Endothelial cell (in vitro differentiated cells): Measurements from ENCODE around the gene MTA1. TPM values are rescaled to one million over a fixed set of nuclear protein-coding genes. Genes with fewer than 3 reads are reported as not detected.

Source experiments
- DNase-seq: peaks from one replicate; pipeline ENCODE4 v3.0.0; 2021; ENCODE audit warnings: low spot score
- H3K27ac Mint-ChIP-seq: one replicate; pipeline ENCODE4 v1.8.0; 2021; ENCODE audit warnings: mixed read lengths, inconsistent platforms; ENCODE audit not compliant: unreplicated experiment
- H3K27me3 Mint-ChIP-seq: one replicate; pipeline ENCODE4 v1.8.0; 2021; ENCODE audit warnings: mild to moderate bottlenecking, moderate library complexity, mixed read lengths, inconsistent platforms; ENCODE audit not compliant: unreplicated experiment
- H3K36me3 Mint-ChIP-seq: one replicate; pipeline ENCODE4 v1.8.0; 2021; ENCODE audit warnings: mild to moderate bottlenecking, low read depth, mixed read lengths, inconsistent platforms; ENCODE audit not compliant: unreplicated experiment
- H3K4me1 Mint-ChIP-seq: one replicate; pipeline ENCODE4 v1.8.0; 2021; ENCODE audit warnings: mild to moderate bottlenecking, mixed read lengths, inconsistent platforms; ENCODE audit not compliant: unreplicated experiment
- H3K4me3 Mint-ChIP-seq: one replicate; pipeline ENCODE4 v1.8.0; 2021; ENCODE audit warnings: mild to moderate bottlenecking, mixed read lengths, inconsistent platforms; ENCODE audit not compliant: unreplicated experiment
- H3K9me3 Mint-ChIP-seq: one replicate; pipeline ENCODE4 v1.8.0; 2021; ENCODE audit warnings: mixed read lengths, inconsistent platforms; ENCODE audit not compliant: unreplicated experiment
- total RNA-seq: library from RNA; stranded (reverse); fragmentation: NEBNext Ultra II Directional; extraction: Animal tissue kit (Norgen Biotek cat#: 25700); gene quantifications from one replicate; pipeline ENCODE4 v1.2.1, GENCODE V29; 2021; ENCODE audit not compliant: unreplicated experiment
- TF ChIP-seq, protein P1 (sequence below): fragments of 200-600 bp; sonication (generic); IDR thresholded peaks from one replicate; pipeline ENCODE4 v1.5.0; 2021; ENCODE audit warnings: antibody characterized with exemption; ENCODE audit not compliant: unreplicated experiment

Gene MTA1
- total RNA-seq, 1 donor from 2014 or later: 150 TPM

DNA sequence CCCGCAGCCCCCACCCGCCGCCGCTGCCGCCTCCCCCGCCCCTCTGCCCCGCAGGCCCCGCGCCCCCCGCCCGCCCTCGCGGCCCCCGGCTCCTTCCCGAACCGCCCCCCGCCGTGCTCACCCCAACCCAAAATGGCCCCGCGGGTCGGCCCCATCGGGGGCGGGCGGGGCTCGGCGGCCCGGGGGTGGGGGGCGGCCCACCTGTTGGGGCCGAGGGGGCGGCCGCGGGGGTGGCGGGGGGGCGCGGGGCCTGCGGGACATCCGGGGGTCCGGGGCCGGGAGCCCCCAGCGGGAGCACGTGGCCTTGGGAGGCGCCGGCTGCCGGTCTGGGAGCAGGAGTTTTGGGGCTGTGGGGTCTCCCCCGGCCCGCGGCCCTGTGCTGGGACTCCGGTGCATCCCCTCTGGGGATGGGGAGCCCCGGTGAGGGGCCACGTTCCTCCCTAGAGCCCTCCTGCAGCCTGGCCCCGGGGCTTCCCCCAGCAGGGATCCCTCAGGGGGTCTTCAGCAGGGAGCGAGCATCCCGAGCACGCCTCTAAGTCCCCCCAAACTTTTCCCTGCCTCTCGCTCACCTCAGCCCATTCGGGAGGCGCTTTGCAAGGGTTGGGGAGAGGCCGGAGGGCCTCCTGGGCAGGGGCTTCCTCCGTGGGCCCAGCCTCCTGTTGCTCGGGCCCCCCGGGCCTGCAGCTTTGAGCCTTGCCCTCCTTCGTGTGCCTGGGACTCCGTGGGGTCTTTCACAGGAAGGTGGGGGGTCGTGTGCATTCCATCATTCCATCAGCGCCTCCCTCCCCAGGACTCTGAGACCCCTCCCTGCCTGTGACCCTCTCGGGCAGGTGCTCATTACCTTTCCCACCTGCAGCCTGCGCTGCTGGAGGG is 710 bp downstream of the MTA1 start:
- Mint-ChIP-seq H3K27ac (peak overlapping the region; percentile 61), H3K9me3 (no peaks in the 10 kb centered on the region), H3K27me3 (peaks cover 14% of the 10 kb centered on the region), H3K4me3 (peak overlapping the region; percentile 95), H3K4me1 (peaks cover 9% of the 10 kb centered on the region), H3K36me3 (no peaks in the 10 kb centered on the region)
- TF ChIP-seq, protein P1, sequence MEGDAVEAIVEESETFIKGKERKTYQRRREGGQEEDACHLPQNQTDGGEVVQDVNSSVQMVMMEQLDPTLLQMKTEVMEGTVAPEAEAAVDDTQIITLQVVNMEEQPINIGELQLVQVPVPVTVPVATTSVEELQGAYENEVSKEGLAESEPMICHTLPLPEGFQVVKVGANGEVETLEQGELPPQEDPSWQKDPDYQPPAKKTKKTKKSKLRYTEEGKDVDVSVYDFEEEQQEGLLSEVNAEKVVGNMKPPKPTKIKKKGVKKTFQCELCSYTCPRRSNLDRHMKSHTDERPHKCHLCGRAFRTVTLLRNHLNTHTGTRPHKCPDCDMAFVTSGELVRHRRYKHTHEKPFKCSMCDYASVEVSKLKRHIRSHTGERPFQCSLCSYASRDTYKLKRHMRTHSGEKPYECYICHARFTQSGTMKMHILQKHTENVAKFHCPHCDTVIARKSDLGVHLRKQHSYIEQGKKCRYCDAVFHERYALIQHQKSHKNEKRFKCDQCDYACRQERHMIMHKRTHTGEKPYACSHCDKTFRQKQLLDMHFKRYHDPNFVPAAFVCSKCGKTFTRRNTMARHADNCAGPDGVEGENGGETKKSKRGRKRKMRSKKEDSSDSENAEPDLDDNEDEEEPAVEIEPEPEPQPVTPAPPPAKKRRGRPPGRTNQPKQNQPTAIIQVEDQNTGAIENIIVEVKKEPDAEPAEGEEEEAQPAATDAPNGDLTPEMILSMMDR: no peak
- DNase-seq: no peak

DNA sequence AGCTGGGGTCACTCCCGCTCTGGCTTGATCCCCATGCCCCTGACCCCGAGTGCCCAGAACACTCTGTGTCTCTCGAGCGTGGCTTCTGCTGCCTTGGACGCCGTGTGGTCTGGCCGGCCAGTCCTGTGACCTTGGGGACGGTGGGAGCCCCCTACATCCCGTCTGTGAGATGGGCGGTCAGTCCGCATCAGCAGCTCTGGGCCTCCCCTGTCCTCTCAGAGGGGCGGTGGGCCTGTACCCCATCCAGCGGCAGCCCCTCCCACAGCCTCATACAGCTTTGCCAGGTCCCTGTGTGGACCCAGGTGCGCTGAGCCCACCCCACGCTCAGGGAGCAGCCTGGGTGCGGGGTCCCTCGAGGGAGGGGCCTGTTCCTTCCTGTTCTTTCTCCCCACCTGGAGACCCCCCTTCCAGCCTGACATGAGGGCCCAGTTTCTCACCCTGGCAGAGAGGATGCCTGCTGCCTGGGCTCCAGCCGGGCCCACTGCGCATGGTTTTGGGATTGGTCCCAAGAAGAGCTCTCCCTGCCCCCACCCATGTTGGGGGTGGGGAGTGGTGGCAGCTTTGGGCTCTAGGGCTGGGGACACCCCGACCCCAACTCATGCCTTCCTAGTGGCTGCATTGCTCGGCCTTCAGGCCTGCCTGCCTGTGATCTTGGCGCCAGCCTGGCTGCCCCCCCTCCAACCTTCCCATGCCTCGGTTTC is 1.5 kb downstream of the MTA1 start:
- Mint-ChIP-seq H3K36me3 (no peaks in the 10 kb centered on the region), H3K27ac (peak overlapping the region; percentile 61), H3K27me3 (peaks cover 14% of the 10 kb centered on the region), H3K9me3 (no peaks in the 10 kb centered on the region), H3K4me3 (peak overlapping the region; percentile 95), H3K4me1 (peaks cover 9% of the 10 kb centered on the region)
- TF ChIP-seq, protein P1: no peak
- no peak for DNase-seq

- Mint-ChIP-seq H3K9me3 (no peaks in the 10 kb centered on the region), H3K36me3 (peaks cover 3% of the 10 kb centered on the region), H3K4me3 (peak overlapping the region; percentile 42), H3K27ac (no peak overlapping the region), H3K27me3 (peaks cover 12% of the 10 kb centered on the region), H3K4me1 (peaks cover 9% of the 10 kb centered on the region)
- TF ChIP-seq, protein P1: no peak
- no peak for DNase-seq
Observed at GRCh38 chr14:105421723-105422615, 2.3 kb downstream of the MTA1 start.

DNA sequence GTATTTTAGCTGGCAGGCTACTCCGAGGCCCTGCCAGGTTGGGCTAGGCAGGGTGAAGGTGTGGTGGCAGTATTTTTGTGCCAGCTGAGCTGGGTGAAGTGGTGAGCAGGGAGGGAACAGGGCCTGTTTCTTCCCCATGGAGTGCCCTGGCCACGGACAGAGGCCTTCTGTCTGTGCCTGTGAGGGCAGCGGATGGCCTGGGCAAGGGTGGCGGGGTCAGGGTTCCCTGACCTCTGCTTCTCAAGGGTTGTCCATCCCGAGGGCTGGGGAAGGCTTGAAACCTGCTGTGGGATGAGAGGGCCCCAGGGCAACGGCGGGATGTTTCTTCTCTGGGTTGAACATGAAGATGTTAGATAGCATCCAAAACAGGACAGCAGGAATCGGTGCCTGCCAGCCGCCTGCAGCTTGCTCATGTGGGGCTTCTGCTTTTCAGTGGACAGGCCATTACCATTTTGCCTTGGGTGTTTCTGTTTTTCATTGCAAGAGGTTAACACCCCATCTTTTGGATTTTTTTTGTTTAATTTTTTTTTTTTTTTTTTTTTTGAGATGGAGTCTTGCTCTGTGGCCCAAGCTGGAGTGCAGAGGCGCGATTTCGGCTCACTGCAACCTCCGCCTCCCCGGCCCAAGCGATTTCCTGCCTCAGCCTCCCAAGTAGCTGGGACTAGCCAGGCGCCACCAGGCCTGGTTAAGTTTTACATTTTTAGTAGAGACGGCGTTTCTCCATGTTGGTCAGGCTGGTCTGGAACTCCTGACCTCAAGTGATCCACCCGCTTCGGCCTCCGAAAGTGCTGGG is 3.3 kb downstream of the MTA1 start:
- no peak for DNase-seq
- Mint-ChIP-seq H3K36me3 (peaks cover 11% of the 10 kb centered on the region), H3K4me3 (no peak overlapping the region), H3K4me1 (peaks cover 9% of the 10 kb centered on the region), H3K9me3 (no peaks in the 10 kb centered on the region), H3K27ac (peak overlapping the region; percentile 75), H3K27me3 (peaks cover 11% of the 10 kb centered on the region)
- TF ChIP-seq, protein P1: no peak
